HCEC 1CT (cell line): ENCODE measurements around the gene TIMM17B.

Source experiments
- DNase-seq: peaks from one replicate; pipeline ENCODE4 v3.0.0-alpha.2; 2017

TIMM17B gene

DNA sequence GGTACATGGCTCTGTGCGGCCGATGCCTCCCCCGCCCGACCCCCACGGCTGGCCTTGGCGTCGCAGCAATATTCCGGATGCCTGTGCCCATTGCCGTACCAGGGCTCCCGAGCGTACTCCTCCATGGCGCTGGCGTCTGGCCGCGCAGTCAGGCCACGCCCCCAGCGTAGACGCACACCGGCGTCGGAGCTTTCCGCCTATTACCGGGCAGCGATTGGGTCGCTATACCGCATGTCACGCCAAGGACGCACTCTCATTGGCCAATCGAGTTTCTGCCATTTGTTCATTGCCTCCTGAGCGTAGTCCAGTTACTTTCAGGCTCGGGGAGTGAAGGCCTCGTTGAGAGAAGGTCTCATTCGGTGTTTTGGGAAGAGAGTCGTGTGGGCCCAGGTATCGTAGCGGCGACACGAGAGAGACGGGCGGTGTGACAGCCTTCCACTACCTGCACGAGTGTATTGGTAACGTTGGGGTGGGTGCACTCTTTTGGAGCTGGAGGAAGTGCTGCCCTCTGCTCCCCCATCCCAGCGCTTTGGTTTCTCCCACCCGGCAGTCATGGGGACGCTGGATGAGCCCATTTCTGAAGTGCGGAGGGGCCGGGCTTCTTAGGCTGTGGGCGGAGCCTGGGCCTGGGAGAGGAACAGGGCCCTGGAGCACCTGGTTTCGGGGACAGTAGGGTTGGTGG is at the start of gene TIMM17B, which contains the start of gene PQBP1:
TIMM17B (minus strand) TSS at position 144 of the 682 bp plus-strand sequence; CDS start at position 125, 19 bp downstream.
PQBP1 (plus strand) TSS at position 306 of the 682 bp plus-strand sequence. CDS start 580 bp downstream, outside the sequence.
- peak; percentile 94 for DNase-seq

DNA sequence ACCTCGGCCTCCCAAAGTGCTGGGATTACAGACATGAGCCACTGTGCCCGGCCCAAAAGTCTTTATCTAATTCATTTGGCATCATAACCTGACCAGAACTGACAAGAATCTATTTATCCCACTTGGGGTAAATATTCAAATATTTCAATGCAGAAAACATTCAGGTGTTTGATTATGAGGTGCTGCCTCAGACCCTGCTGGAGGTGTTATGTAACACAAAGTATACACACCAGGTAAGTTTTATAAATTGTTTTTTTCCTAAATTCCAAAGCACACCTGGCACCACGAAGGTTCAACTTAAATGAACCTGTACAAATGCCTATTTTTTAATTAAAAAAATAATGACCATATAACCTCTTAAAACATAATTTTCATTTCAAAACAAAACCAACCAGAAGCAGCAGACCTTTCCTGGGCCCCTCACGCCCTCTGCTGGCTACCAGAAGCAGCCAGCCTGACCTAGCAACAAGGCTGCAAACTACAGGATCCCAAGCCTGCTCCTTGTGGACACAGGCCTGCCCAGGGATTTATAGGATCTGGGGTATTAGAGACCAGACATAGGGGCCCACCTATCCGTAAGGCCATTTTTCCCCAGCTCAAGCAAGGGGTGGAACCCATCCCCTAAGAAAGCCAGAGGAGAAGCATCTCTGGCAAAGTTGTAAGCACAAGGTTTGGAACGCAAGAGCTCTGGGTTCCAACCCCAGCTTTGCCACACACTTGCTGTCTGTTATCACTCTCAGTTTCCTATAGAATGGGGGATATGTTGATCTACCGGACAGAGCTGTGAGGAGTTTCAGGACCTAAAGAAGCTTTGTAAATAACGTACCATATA is 48.2 kb upstream of the TIMM17B start:
- peak; percentile 26 for DNase-seq

DNA sequence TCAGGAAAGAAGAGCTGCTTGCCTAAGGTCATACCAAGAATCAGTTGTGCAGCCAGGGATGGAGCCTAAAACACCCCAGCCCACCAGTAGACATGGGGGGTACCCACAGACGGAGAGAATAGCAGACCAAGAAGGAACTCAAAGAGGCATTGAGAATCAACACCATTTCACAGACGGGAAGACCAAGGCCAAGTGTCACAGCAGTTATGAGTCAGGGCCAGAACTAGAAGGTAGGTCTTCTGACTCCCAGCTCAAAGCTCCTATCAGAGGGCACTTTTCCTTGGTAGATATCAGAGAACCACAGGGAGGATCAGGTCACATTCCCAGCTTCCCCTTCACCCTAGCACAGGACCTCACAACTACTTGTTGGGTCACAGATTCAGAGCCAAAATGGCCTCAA is 45.3 kb upstream of the TIMM17B start:
- DNase-seq = no peak

- no peak for DNase-seq
Observed at GRCh38 chrX:48940404-48940955, 42.9 kb upstream of the TIMM17B start.

DNA sequence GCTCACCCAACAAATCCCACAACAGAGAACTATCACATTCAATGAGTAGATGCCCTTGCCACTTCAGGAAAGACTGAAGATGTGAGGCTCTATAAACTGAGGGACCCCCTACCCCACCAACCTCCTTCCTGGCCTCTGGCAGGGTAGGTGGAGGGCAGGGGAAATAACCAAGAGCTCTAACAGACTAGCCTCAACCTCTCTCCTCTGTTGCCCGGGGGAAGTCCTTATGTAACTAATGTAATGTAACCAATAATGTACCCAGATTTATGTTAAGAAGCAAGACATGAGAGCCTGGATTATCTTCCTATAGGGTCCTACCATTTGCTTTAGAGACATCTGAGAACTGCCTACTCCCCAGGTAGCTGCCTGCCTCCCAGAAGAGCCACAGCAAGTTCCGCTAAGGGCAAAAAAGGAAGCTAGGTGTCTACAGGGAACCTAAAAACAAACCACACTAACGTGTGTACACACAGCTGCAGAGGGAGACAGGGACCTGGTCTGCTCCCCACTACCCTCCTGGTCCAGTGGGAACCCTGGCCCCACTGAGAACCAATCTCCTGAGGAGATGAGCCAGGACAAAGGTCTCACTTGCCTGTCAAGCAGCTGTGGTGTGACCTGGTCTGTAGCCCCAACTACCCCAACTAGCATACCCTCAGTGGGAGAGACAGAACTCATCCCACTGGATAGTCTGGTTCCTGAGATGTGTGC is 42.1 kb upstream of the TIMM17B start:
- DNase-seq = no peak

DNA sequence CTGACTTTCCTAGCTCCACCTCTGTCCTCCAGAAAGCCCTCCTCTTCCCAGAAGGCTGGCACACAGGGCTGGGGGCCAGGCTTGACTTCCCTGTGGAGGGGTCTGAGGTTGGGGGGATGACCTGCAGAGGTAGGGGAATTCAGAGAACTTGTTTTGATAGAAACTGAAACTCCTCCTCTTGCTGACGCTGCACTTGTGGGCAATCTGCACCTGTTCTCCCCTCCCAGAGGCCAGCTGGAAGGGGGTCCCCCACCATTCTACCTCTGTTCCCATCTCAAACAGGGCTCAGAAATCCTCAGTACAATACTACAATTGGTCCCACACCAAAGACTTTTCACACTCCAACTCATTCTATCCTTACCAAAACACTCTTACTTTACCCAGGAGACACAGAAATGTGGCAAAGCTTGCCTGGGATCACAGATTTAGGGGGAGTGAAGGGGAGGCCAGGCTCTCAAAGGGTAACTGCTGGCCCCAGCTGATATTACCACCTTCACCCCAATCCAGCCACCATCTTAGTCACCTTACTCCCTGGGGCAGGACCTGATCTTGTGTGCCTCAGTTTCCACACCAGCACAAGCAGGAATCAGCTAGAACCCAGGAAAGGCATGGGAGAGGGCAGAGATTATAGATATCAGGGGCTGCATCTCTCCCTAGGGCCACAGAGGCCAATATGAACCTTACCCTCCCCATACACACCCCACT is 41.3 kb upstream of the TIMM17B start:
- DNase-seq = no peak

DNA sequence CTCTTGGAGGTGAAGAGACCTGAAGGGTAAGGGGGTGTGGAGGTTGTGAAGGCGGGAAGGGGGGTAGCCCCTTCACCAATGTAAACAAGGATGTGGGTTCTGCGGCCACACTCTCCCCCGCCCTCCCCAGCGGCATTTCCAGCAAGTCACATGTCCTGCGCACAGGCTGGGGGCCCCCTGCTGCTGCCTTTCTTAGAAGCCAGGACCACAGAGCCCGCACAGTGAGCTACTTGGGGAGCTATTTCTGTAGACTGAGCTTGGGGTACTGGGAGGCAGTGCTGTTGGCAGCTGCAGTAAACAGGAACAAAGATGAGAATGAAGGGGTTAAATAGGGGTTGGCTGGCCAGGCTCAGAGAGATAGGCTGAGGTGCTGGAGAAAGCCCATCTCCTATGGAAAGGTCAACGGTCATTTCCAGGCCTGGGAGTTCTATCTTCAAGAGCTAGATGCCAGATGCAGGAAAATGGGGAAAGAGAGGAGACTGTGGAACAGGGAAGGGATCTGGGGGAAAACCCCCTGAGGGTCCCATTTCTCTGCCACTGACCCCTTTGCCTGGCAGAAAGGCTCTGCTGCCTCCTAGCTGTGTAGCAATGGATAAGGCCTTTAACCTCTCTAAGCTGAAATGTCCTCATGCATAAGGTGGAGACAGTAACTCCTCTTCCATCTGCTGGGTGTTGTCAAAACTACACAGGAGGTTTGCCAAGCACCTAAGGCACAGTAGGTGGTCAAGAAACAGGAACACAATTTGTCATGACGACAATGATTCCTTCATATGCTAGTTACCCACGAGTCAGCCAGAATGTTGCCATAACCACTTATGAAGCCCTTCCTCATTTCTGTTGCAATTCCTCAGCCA is 39.7 kb upstream of the TIMM17B start:
- DNase-seq = no peak

- no peak for DNase-seq
Observed at GRCh38 chrX:48936429-48937053, 39.0 kb upstream of the TIMM17B start.

- no peak for DNase-seq
Observed at GRCh38 chrX:48935301-48935670, 37.7 kb upstream of the TIMM17B start.

- no peak for DNase-seq
Observed at GRCh38 chrX:48934581-48935300, 37.2 kb upstream of the TIMM17B start.

- DNase-seq = no peak
Observed at GRCh38 chrX:48933757-48934156, 36.2 kb upstream of the TIMM17B start.

DNA sequence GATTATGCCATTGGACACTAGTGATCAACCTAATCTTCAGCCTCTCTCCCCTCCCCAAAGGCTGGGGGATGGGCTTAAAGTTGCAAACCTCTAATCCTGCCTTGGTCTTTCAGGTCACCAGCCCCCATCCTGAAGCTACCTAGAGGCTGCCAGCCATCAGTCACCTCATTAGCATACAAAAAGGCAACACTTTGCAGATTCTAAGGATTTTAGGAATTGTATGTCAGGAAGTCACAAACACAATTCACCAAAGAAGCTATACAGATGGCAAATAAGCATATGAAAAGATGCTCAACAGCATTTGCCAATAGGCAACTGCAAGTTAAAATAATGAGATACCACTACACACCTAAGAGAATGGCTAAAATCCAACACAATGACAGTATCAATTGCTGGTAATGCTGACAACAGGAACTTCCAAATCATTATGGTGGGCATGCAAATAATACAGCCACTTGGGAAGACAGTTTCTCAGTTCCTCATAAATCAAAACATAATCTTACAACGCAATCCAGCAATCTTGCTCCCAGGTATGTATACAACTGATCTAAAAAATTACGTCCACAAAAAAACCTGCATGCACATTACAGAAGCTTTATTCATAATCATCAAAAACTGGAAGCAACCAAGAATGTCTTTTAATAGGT is 30.3 kb upstream of the TIMM17B start:
- no peak for DNase-seq

GRCh38 chrX:48927123-48927522 is 29.6 kb upstream of the TIMM17B start:
- DNase-seq = no peak

GRCh38 chrX:48924270-48924669 is 26.7 kb upstream of the TIMM17B start:
- no peak for DNase-seq

- no peak for DNase-seq
Observed at GRCh38 chrX:48923771-48924170, 26.2 kb upstream of the TIMM17B start.

DNA sequence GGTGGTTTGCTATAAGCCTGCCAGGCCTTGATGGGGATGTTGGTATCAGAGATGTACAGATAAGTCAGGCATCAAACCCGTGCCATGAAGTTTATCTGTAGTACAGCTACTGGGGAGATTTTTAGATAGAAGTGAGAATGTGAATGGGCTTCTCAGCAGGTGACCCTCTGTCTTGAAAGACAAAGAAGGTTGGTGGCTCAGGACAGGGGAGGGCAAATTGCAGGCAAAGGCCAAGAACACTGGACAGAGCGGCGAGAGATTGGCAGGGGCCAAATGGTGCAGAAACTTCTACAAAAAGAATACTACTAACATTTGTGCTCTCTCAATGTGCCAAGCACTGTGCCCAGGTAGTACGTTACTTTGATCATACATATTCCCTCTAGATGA is 23.1 kb upstream of the TIMM17B start:
- no peak for DNase-seq

DNA sequence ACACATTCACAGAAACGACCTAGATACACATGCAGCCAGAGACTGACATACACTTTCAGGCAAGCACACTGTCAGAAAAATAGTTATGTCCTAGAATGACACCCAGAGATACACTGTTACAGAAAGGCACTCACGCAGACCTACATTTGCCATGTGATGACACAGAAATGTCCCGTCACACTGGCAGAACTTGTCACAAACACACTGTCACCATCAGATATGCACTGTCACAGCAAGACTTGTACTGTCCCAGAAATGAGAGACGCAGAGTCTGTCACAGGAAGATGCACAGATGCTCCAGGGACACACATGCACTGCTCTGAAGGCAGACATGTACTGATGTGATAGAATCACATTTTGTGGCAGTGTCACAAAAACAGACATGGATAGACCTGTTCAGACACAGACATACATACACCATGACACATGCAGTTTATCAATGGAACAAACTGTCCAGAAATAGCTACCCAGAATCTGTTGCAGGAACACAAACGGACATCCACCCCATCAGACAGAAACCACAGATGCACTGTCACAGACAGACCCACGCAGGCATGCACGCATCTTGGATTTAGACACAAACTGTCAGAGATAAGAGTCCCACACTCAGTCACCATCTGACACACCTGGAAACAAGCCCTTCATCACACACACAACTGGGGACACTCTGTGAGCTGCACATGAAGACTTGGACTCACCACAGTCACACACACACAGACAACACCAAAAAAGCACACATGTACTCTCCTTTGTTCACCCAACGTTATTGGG is 22.6 kb upstream of the TIMM17B start:
- no peak for DNase-seq

GRCh38 chrX:48919360-48919841 is 21.8 kb upstream of the TIMM17B start:
- DNase-seq = no peak
